Psoas muscle (tissue), 8 donors: ENCODE results near the gene TCF7L1. TPM values are rescaled to one million over a fixed set of nuclear protein-coding genes. Genes with fewer than 3 reads are reported as not detected.

Source experiments
- ATAC-seq, 4 donors: fragments of 200-7000 bp; cut with Tn5 transposase; one replicate each; pipeline ENCODE4 v1.9.1; 2020; ENCODE audit warnings: moderate library complexity in 3 of 4, mild to moderate bottlenecking in 2 of 4
- DNase-seq, 2 donors: peaks; one replicate each; pipeline ENCODE4 v3.0.0-alpha.2; 2020
- H3K27ac ChIP-seq: fragments of 200-600 bp; one replicate; pipeline ENCODE4 v1.8.0; 2022
- H3K27me3 ChIP-seq, 3 donors: fragments of 200-600 bp in 1 of 3; one replicate each; pipeline versions ENCODE4 v1.6.1 to v1.8.0; 2013 to 2022; ENCODE audit warnings: low read length in 2 of 3, mild to moderate bottlenecking in 2 of 3, moderate library complexity in 1 of 3; ENCODE audit not compliant: insufficient read depth in 3 of 3
- H3K36me3 ChIP-seq, 2 donors: fragments of 200-600 bp in 1 of 2; one replicate each; pipeline versions ENCODE4 v1.6.1 to v1.8.0; 2013 to 2022; ENCODE audit warnings: low read depth in 1 of 2, mild to moderate bottlenecking in 1 of 2, moderate library complexity in 1 of 2; ENCODE audit not compliant: insufficient read depth in 1 of 2
- H3K4me1 ChIP-seq: fragments of 200-600 bp; one replicate; pipeline ENCODE4 v1.8.0; 2022
- H3K4me3 ChIP-seq: fragments of 200-600 bp; one replicate; pipeline ENCODE4 v1.8.0; 2022; ENCODE audit warnings: mild to moderate bottlenecking
- H3K9me3 ChIP-seq: fragments of 200-600 bp; one replicate; pipeline ENCODE4 v1.8.0; 2022
- WGBS, 3 donors: extraction: QIAGEN DNeasy Blood & Tissue Kit; methylation state at CpG; one replicate each; pipeline versions ENCODE4 v1.1.6 to v1.1.7; 2013; 5-methylcytosine and 5-hydroxymethylcytosine counted together
- intact Hi-C, 2 donors: fragments of 100-400 bp; cut with DNase I; formaldehyde crosslinking; loops; one replicate each; pipeline versions ENCODE4 v1.11.0 to v1.14.2; 2022
- polyA plus RNA-seq, 3 donors: library from polyadenylated mRNA; stranded (reverse); fragments of 200-250 nt; gene quantifications; one replicate each; pipeline ENCODE4 v1.2.3, GENCODE V29; 2013
- total RNA-seq, 4 donors: library from RNA; stranded (reverse); fragmentation: NEBNext Ultra II Directional in 2 of 4; extraction: Animal tissue kit (Norgen Biotek cat#: 25700) in 2 of 4; gene quantifications; one replicate each; pipeline versions ENCODE4 v1.2.1 to v1.2.4, GENCODE V29; 2021 to 2023
- TF ChIP-seq, protein P1 (sequence below): fragments of 200-600 bp; IDR thresholded peaks from one replicate; pipeline ENCODE4 v1.8.0; 2022; ENCODE audit warnings: antibody characterized with exemption
- donor health status: healthy with polysubstance abuse.
- donor health status: DM: no; HTN: no; CAD: no; lungs with moderate emphysema.
- donor health status: Bipolar disorder and iron deficiency.
- donor health status: healthy.
- donor health status: DM: yes; HTN: yes; CAD: no.
- donor health status: DM: no; HTN: no; CAD: no.
- donor health status: DM: no; HTN: no; CAD: no.
- donor health status: DM: yes; HTN: yes; CAD: no.

The TCF7L1 gene
- total and polyA plus RNA-seq, 7 donors, result 2.1 to 13.3 (median 6.1) TPM

DNA sequence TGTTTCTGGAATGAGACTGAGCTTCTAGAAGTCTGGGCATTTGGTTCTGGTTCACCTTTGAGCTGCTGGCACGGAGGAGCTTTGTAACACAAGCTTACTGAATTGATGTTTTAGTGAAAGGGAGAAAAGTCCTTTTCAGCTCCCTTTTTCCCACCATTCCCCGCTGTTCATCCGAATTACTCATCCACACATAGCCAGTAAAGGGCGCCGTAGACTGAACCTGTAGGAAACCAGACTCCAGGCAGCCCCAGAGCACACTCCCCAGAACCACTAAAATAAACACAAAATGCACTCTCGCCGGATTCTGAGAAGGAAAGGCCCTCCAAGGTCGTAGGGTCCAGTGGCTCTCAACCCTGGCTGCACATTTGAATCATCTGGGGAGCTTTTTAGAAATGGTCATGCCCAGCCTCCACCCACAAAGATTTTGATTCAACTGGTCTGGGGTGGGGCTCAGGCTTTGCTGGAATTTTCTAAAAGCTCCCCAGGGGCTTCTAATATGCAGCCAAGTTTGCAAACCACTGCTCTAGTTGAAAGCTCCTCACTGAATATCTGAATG, 29.6 kb downstream of the TCF7L1 start:
- H3K4me3 ChIP-seq, result no peak overlapping the region
- intact Hi-C loops, result no loop called here
- DNase-seq (no peak), ATAC-seq (peak in 2 of 4 donors; percentile 24 to 27)
- no peaks in the 10 kb centered on the region for H3K9me3 ChIP-seq
- H3K4me1 ChIP-seq, result peaks cover 64% of the 10 kb centered on the region
- H3K27ac ChIP-seq, result no peak overlapping the region
- TF ChIP-seq, protein P1, sequence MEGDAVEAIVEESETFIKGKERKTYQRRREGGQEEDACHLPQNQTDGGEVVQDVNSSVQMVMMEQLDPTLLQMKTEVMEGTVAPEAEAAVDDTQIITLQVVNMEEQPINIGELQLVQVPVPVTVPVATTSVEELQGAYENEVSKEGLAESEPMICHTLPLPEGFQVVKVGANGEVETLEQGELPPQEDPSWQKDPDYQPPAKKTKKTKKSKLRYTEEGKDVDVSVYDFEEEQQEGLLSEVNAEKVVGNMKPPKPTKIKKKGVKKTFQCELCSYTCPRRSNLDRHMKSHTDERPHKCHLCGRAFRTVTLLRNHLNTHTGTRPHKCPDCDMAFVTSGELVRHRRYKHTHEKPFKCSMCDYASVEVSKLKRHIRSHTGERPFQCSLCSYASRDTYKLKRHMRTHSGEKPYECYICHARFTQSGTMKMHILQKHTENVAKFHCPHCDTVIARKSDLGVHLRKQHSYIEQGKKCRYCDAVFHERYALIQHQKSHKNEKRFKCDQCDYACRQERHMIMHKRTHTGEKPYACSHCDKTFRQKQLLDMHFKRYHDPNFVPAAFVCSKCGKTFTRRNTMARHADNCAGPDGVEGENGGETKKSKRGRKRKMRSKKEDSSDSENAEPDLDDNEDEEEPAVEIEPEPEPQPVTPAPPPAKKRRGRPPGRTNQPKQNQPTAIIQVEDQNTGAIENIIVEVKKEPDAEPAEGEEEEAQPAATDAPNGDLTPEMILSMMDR, result no peak
- no peaks in the 10 kb centered on the region for H3K36me3 ChIP-seq
- WGBS, 3 donors, result 50 to 66% (median 57%) methylated on average over 8 of the region's 8 CpGs
- H3K27me3 ChIP-seq, result no peaks in the 10 kb centered on the region

DNA sequence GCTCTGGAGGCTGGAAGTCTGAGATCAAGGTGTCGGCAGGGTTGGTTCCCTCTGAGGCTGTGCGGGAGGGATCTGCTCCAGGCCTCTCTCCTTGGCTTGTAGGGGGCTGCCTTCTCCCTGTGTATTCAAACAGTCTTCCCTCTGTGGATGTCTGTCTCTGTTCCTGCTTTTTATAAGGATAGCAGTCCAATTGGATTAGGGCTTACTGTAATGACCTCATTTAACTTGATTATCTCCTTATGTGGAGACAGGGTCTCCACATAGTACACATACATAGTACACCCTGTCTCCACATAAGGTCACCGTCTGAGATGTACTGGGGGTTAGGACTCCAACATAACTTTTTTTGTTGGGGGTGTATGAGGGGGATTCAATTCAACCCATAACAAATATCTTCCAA, 30.5 kb downstream of the TCF7L1 start:
- H3K9me3 ChIP-seq, result no peaks in the 10 kb centered on the region
- no peak overlapping the region for H3K4me3 ChIP-seq
- no peak for ATAC-seq
- intact Hi-C loops, result no loop called here
- 88 to 89% (median 88%) methylated on average over 3 of the region's 3 CpGs for WGBS, 3 donors
- H3K4me1 ChIP-seq, result peaks cover 56% of the 10 kb centered on the region
- DNase-seq, result no peak
- H3K27ac ChIP-seq, result no peak overlapping the region
- no peaks in the 10 kb centered on the region for H3K36me3 ChIP-seq
- H3K27me3 ChIP-seq, result no peaks in the 10 kb centered on the region
- TF ChIP-seq, protein P1, result no peak

DNA sequence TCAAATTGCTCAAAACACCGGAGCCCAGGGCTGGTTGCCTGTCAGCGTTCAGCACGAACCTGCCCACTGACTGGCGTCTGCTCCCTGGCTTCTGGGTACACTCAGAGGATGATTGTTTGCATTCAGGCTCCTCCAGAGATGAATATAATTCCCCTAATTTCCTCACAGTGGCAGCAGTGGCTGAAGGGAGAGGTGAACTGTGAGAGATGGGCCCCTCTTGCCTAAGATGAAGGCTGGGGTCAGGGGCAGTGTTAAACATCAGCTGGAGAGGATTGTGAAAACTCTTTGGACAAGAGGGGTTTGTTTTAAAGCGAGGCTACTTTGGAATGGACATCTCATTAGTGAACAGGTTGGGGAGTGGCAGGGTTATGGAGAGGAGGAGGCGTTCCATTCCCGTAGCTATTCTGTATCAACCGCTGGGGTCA, 31.0 kb downstream of the TCF7L1 start:
- Histone ChIP-seq H3K9me3 (no peaks in the 10 kb centered on the region), H3K4me3 (no peak overlapping the region), H3K27me3 (no peaks in the 10 kb centered on the region), H3K4me1 (peaks cover 54% of the 10 kb centered on the region), H3K36me3 (no peaks in the 10 kb centered on the region), H3K27ac (no peak overlapping the region)
- ATAC-seq (peak; percentile 21 to 59 (median 41)), DNase-seq (no peak)
- TF ChIP-seq, protein P1, result no peak
- 84 to 92% (median 88%) methylated on average over 8 of the region's 8 CpGs for WGBS, 3 donors
- intact Hi-C loops, result no loop called here

DNA sequence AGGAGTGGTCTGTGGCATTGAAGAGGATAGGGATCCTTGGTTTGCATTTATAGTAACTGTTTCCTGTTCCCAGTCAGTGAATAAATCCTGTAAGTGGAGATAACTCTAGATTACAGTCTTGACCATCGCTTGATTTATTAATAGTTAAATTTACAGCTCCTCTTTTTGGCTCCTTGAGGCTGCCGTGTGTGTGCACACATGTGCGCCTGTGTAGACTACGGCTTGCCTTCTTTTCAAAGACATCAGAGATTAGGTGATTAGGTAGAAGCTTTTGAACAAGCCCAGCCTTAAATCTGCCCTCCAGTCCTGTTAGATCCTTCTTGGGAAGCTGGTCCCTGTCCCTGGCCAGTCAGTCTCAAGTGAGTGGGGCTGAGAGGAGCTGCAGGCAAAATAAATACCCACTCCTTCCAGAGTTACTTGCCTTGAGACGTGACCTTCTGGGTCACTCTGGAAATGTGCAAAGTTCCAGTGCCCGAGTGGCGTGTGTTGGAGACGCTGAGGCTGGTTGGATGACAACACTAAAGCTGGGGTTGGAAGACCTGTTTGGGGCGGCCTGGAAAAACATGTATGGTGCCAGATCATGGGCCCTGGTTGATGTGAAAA, 32.0 kb downstream of the TCF7L1 start:
- TF ChIP-seq, protein P1, result no peak
- Histone ChIP-seq H3K27ac (no peak overlapping the region), H3K4me3 (no peak overlapping the region), H3K9me3 (no peaks in the 10 kb centered on the region), H3K36me3 (no peaks in the 10 kb centered on the region), H3K27me3 (no peaks in the 10 kb centered on the region), H3K4me1 (peaks cover 54% of the 10 kb centered on the region)
- ATAC-seq (peak in 3 of 4 donors; percentile 25 to 51 (median 44)), DNase-seq (no peak)
- WGBS, 3 donors, result 24 to 45% (median 39%) methylated on average over 9 of the region's 9 CpGs
- intact Hi-C loops, result no loop called here
